SH-SY5Y (cell line): ENCODE data around the gene APOL2.

Experiments
- GATA2 ChIP-seq: IDR thresholded peaks from 2 replicates; pipeline ENCODE4 v1.6.1; 2011; ENCODE audit warnings: mild to moderate bottlenecking, low read depth, low read length
- GATA3 ChIP-seq: IDR thresholded peaks from 2 replicates; pipeline ENCODE4 v1.6.1; 2011; ENCODE audit warnings: low read depth, mild to moderate bottlenecking, low read length, moderate library complexity

The APOL2 gene

DNA sequence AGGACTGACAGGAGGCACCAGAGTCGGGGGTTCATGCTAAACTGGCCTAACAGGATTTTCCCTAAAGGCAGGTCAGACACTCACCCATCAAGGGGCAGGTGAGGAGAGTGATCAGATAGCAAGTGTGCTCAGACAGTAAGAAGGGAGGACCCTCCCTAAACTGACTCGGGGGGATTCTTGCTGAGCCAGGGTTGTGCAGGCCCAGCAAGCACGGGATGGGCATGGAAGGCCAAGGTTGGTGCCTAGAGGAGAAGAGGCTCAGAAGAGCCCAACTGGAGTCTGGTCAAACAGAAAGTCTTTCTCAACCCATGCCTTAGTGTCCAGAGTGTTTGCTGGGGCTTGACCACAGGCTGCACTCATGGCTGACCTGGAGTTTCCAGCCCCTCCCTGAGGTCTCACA, 7.4 kb upstream of the APOL2 start:
- no peak for TF ChIP-seq GATA2
- TF ChIP-seq GATA3, result no peak

DNA sequence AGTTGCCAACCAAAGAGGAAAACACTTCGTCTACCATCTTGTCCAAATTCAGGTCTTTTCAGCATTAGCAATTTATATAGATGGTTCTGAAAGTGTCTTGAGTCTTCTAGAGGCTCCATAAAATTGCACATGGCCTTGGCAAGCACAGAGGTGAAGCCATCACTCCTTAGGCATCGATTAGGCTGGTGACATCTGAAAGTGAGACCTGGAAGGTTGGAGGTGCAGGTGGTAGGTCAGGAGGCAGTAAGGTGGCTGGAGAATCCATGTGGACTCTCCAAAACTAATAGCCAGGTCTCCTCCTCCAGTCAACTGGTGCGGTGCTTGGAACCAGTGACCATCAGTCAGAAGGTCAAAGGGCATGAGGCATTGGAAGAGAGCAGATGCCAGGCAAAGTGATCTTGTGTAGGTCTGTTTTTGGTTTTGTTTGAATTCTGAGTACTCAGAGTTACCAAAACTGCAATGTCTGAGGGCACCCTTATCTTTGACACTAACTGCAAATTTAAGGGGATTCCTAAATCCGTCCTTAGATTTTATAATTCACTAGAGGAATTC, 6.6 kb upstream of the APOL2 start:
- no peak for TF ChIP-seq GATA2
- no peak for TF ChIP-seq GATA3

DNA sequence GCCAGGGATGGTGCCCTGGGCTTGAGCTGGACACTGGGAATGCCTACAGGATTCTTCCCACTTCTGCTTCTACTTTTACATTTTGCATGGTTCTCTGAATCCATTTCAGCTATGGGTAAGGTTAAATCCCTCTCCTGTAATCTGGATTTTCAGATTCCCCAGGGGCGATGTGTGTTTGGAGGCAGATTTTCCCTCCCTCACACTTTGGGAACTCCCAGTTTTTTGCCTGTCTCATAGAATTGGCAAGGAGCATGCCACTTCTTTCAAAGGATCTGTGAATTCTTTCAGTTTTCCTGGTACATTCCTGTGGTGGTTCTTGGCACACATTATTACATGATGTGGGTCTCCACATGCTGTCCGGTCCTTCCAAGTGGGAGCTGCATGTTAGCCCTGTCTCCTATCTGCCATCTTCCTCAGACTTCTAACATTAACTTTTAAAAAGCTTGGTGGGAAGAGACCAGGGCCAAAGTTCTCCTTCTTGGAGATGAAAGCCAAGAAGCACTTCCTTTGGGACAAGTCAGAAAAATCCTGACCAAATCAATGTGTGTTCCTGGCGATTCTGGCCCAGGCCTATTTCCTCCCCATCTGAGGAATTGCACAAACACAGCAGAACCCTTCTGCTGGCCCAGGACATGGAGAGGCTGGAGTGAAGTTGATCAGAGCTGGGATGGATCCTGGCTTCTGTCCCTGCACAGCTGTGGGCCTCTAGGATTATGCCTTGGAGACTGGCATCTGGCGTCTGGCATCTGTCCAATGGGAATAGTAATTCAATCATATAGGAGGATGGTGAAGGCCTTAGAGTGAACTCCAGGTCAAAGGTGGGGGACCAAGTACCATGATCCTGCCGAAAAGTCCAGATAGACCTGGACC, 5.4 kb upstream of the APOL2 start:
- TF ChIP-seq GATA2 (no peak), GATA3 (no peak)

DNA sequence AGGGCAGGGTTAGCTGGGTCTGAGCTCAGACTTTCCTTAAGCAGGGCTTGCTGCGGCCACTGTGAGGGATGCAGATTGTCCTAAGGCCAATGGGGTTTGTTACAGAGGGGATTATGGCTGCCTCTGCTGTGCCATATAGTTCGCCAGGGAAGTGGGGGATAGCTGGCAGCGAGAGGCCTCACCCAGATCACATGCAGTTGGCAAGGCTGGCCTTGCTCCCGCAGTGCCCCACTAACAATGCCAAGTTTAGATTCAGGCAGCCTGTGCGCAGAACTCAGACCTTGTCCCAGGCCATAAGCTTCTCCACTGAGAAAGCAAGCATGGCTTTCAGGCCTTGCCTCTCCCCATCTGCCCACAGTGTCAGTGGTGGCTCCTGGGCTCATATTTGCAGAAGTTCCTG, 4.7 kb upstream of the APOL2 start:
- TF ChIP-seq GATA3, result no peak
- TF ChIP-seq GATA2, result no peak

DNA sequence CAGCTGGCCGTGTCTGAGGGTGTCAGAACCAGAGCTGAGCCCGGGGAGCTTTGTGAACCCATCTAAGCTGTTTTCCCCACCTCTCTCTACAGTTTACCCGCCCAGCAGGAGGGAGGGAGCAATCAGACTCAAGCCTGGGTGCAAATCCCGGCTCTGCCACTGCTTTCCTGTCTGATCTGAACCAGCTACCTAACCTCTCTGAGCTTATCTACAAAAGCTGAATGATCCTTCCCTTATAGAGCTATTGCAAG, 252 bp downstream of the APOL2 start:
- TF ChIP-seq GATA3 (no peak), GATA2 (no peak)

DNA sequence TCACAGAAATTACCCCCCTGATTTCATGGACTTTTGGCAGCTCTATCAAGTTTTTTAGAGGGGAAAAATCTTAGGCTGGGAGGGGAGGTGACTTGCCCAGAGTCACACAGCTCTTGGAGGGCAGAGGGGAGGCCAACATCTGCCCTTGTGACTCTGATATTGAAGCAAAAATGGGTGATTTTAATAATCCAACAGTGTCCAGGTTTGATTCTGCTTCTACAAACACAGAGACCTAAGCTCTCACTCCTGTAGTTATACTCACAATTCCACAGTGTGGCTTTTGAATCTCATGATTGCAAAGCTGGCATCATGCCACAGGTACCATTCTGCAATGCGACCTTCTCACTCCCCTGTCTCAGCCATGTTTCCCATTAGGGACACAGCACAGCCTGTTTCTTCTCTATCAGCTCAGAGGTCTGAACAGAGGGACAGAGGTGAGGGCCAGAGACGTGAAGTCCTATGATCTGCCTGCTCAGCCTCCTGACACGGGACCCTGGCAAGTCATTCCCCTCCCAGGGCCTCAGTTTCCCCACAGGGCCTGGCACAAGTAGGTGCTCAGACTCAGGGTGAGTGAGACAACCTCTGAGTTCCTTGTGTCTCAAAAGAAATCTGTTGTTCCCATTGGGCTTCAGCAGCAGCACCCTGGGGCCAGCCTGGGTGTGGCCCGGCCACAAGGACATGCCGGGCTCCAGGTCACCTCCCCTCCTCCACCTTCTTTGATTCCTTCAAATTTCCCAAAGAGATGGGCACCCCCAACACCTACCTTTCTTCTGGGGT, 766 bp downstream of the APOL2 start:
- TF ChIP-seq GATA3 (no peak), GATA2 (no peak)

GRCh38 chr22:36237462-36238372, 1.6 kb downstream of the APOL2 start:
- no peak for TF ChIP-seq GATA2
- no peak for TF ChIP-seq GATA3

GRCh38 chr22:36236388-36237319, 2.7 kb downstream of the APOL2 start:
- TF ChIP-seq GATA2 (no peak), GATA3 (no peak)

- TF ChIP-seq GATA2 (no peak), GATA3 (no peak)
Observed at GRCh38 chr22:36235585-36235984, 3.7 kb downstream of the APOL2 start.

GRCh38 chr22:36234919-36235318, 4.4 kb downstream of the APOL2 start:
- TF ChIP-seq GATA2, result no peak
- TF ChIP-seq GATA3, result no peak

DNA sequence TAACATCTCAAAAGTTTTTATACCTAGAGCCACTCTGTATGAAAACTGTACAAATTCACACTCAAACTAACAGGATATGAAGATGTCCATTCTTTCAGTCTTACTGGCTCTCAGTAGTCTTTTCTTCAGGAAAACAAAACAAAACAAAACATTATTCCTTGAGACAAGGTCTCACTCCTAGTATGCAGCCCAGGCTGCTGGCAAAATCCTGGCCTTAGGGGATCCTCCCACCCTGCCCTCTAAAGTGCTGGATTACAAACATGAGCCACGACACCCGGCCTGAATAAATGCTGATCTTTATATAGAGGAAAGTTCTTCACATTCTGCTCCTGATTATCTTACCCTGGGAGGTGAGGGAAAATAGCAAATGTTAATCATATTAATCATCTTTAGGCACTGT, 5.1 kb downstream of the APOL2 start:
- TF ChIP-seq GATA3, result no peak
- no peak for TF ChIP-seq GATA2

- TF ChIP-seq GATA2 (no peak), GATA3 (no peak)
Observed at GRCh38 chr22:36233796-36234195, 5.5 kb downstream of the APOL2 start.
